HepG2 (cell line): ENCODE results near the gene MSI2. TPM values are rescaled to one million over a fixed set of nuclear protein-coding genes. Genes with fewer than 3 reads are reported as not detected.

Experiments used
- AFF4 ChIP-seq: sonication (generic); formaldehyde crosslinking; IDR thresholded peaks from 2 replicates; pipeline ENCODE4 v1.4.0; 2020; ENCODE audit warnings: missing genetic modification reagents
- ARID3A ChIP-seq: IDR thresholded peaks from 2 replicates; pipeline ENCODE4 v1.6.1; 2012; ENCODE audit warnings: low read depth, low read length, improper control_type of control experiment
- DDIT3 ChIP-seq: sonication (generic); formaldehyde crosslinking; IDR thresholded peaks from 2 replicates; pipeline ENCODE4 v1.4.0; 2020; ENCODE audit warnings: mild to moderate bottlenecking, missing genetic modification reagents
- FOXK2 ChIP-seq: fragments of 450-650 bp; IDR thresholded peaks from 2 replicates; pipeline ENCODE4 v1.6.1; 2016
- HDAC2 ChIP-seq: sonication (generic); formaldehyde crosslinking; IDR thresholded peaks from 2 replicates; pipeline ENCODE4 v1.4.0; 2020; ENCODE audit warnings: missing genetic modification reagents
- JUND ChIP-seq: sonication (generic); formaldehyde crosslinking; IDR thresholded peaks from 2 replicates; pipeline ENCODE4 v1.8.0; 2022; ENCODE audit warnings: mild to moderate bottlenecking, missing genetic modification reagents
- LRRFIP1 ChIP-seq: sonication (generic); formaldehyde crosslinking; conservative IDR thresholded peaks from 2 replicates; pipeline ENCODE4 v1.4.0; 2020; ENCODE audit warnings: missing genetic modification reagents
- MAX ChIP-seq: IDR thresholded peaks from 2 replicates; pipeline ENCODE4 v1.6.1; 2012; ENCODE audit warnings: inconsistent platforms
- RFX1 ChIP-seq: fragments of 450-650 bp; IDR thresholded peaks from 2 replicates; pipeline ENCODE4 v1.6.1; 2017
- ZBTB4 ChIP-seq: sonication (generic); formaldehyde crosslinking; IDR thresholded peaks from 2 replicates; pipeline ENCODE4 v1.4.0; 2020; ENCODE audit warnings: missing genetic modification reagents, mild to moderate bottlenecking, borderline replicate concordance
- ZBTB42 ChIP-seq: sonication (generic); formaldehyde crosslinking; IDR thresholded peaks from 2 replicates; pipeline ENCODE4 v1.5.0; 2020; ENCODE audit warnings: mild to moderate bottlenecking, missing genetic modification reagents
- ZNF512 ChIP-seq: sonication (generic); formaldehyde crosslinking; IDR thresholded peaks from 2 replicates; pipeline ENCODE4 v1.4.0; 2020; ENCODE audit warnings: mild to moderate bottlenecking, missing genetic modification reagents
- ZNF614 ChIP-seq: IDR thresholded peaks from 2 replicates; pipeline ENCODE4 v1.6.1; 2018; ENCODE audit warnings: missing biosample characterization, missing genetic modification reagents, inconsistent platforms, borderline replicate concordance
- ZNF749 ChIP-seq: sonication (generic); formaldehyde crosslinking; IDR thresholded peaks from 2 replicates; pipeline ENCODE4 v1.8.0; 2022; ENCODE audit warnings: mild to moderate bottlenecking, missing genetic modification reagents, moderate library complexity, borderline replicate concordance
- polyA plus RNA-seq, 8 experiments: library from polyadenylated mRNA; depleted of rRNA in 3 of 8; stranded (reverse) in 7 of 8; unstranded in 1 of 8; fragments of >200 nt; fragmentation: Illumina TruSeq in 4 of 8; extraction: Trizol in 4 of 8; gene quantifications; 2 replicates each; pipeline versions ENCODE4 v1.2.1 to v1.2.3, GENCODE V29; 2011 to 2016; ENCODE audit warnings: low read depth in 4 of 8, missing spikeins in 1 of 8, mixed read lengths in 1 of 8; ENCODE audit not compliant: insufficient read depth in 1 of 8
- total RNA-seq, 5 experiments: library from RNA; depleted of rRNA; stranded (reverse); fragments of >200 nt; fragmentation: Illumina TruSeq; extraction: Trizol; gene quantifications; 2 replicates each; pipeline ENCODE4 v1.2.3, GENCODE V29; 2016; ENCODE audit warnings: low read depth in 1 of 5

Gene MSI2
- total and polyA plus RNA-seq, 2 of the 13 experiments (the other 11 are each of a cell fraction or from before 2014, with no cell fraction given): 77.5 to 78.4 TPM

- peak; percentile 26; the same call in 1 of the 2 replicates for TF ChIP-seq MAX
- TF ChIP-seq HDAC2: no peak
- TF ChIP-seq JUND (CRISPR knock-in tag): no peak
- TF ChIP-seq RFX1: no peak
- 0 out of 2 replicates have a peak, but pooled peaks have one; percentile 42 for TF ChIP-seq AFF4
- no peak for TF ChIP-seq LRRFIP1 (CRISPR knock-in tag)
- TF ChIP-seq ARID3A: no peak
- TF ChIP-seq ZBTB4 (CRISPR knock-in tag): peak; percentile 11; the same call in 1 of the 2 replicates
- TF ChIP-seq FOXK2: no peak
- TF ChIP-seq DDIT3 (CRISPR knock-in tag): no peak
- no peak for TF ChIP-seq ZNF749
- no peak for TF ChIP-seq ZBTB42
- TF ChIP-seq ZNF614 (CRISPR knock-in tag): no peak
- TF ChIP-seq ZNF512 (CRISPR knock-in tag): no peak
Observed at GRCh38 chr17:57257895-57258851, 1.9 kb downstream of the MSI2 start (continued).
